Stimulated activated CD4-positive, alpha-beta T cell treated with anti-CD3 and anti-CD28 coated beads, Interleukin-2, amount 100 ng/mL, for 48 hours (primary cell): Measurements from ENCODE around the gene ZNF677.
"Not testable (repeated sequence)": the region's sequence is repeated elsewhere in the genome, so short reads cannot be mapped to it uniquely, and the experiment has no call there.

ENCODE experiments used
- DNase-seq, 2 donors: peaks; one replicate each; pipeline ENCODE4 v3.0.0-alpha.2; 2020

Gene ZNF677

DNA sequence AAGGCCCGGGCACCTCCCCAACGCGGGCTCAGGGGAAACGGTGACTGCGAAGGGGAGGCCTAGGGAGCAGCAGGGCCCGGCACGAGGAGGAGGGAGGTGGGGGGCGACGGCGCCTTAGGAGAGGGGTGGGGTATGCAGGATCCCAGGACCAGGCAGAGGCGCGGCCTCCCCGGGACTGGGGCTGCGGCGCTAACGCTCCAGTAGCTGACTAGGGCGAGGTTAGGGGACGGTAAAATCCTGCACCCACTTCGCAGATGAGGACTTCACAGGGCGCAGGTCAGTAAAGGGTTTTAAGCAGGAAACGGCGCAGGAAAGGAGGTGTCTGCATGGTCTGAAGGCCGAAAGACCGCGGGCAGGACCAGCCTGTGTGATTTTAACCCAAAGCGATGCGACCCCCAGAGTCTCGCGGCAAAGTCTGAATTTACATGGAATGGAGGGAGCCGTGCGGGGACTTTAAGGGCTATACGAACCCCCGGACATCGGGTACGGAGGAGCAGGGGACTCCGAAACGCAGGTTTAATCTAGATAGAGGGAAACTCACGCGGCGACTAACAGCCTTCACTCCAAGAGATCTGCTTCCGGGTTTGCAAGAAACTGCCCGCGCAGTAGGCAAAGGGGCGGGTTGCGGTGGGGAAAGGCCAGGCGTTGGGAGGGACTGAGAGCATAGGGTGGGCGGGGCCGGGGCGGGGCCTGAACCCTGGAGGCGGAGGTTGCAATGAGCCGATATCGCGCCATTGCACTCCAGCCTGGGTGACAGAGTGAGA, 61.7 kb downstream of the ZNF677 start, which contains the start of gene ZNF665:
ZNF665 (minus strand) TSS at position 588 of the 764 bp plus-strand sequence. CDS start 10,460 bp downstream, outside the sequence.
- DNase-seq, result peak; percentile 56 to 62

DNA sequence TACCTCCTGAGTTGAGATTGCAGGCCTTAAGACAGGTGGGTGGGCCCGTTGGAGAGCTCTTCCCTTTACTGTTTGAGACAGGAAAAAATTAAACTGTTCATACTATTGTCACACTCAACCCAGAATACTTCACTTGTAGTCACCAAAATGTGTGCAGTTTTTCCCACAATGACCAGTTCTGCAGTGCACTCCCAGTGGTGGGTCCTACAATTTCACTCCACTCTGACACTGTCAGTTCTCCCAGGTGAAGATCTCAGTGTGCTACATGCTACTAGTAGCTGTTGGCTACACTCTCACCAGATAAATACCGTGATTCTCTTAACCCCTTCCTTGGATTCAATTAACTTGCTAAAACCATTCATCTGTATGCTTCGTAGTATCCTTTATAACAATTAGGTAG, 64.4 kb downstream of the ZNF677 start:
- DNase-seq, result no peak

DNA sequence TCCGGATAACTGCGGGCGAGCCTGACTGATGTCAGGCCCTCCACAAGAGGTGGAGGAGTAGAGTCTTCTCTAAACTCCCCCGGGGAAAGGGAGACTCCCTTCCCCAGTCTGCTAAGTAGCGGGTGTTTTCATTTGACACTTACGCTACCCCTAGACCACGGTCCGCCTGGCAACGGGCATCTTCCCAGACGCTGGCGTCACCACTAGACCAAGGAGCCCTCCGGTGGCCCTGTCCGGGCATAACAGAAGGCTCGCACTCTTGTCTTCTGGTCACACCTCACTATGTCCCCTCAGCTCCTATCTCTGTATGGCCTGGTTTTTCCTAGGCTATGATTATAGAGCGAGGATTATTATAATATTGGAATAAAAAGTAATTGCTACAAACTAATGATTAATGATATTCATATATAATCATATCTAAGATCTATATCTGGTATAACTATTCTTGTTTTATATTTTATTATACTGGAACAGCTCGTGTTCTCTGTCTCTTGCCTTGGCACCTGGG, 64.9 kb downstream of the ZNF677 start:
- DNase-seq, result not testable (repeated sequence)
